Ectodermal cell (in vitro differentiated cells): ENCODE measurements around the gene ZNF236.

Experiments used
- H3K27ac ChIP-seq: 2 replicates; pipeline ENCODE4 v1.7.0; 2013; ENCODE audit warnings: mild to moderate bottlenecking, low read depth, low read length; ENCODE audit not compliant: insufficient read depth, poor library complexity, severe bottlenecking
- H3K27me3 ChIP-seq: 2 replicates; pipeline ENCODE4 v1.7.0; 2013; ENCODE audit warnings: mild to moderate bottlenecking, low read length; ENCODE audit not compliant: insufficient read depth, control insufficient read depth, poor library complexity, severe bottlenecking
- H3K36me3 ChIP-seq: one replicate; pipeline ENCODE4 v1.7.0; 2013; ENCODE audit warnings: low read length; ENCODE audit not compliant: control insufficient read depth, insufficient read depth
- H3K4me1 ChIP-seq: one replicate; pipeline ENCODE4 v1.7.0; 2013; ENCODE audit warnings: low read length; ENCODE audit not compliant: control insufficient read depth, insufficient read depth
- H3K4me3 ChIP-seq: 2 replicates; pipeline ENCODE4 v1.7.0; 2013; ENCODE audit warnings: low read depth, low read length, control low read depth; ENCODE audit not compliant: insufficient read depth
- H3K9me3 ChIP-seq: 2 replicates; pipeline ENCODE4 v1.7.0; 2013; ENCODE audit warnings: mild to moderate bottlenecking, low read length, moderate library complexity; ENCODE audit not compliant: control insufficient read depth
- WGBS, 2 experiments: methylation state at CpG; one replicate each; pipeline ENCODE4 v1.1.7; 2013; ENCODE audit warnings: missing lambda C conversion rate in 2 of 2; 5-methylcytosine and 5-hydroxymethylcytosine counted together

ZNF236 gene

DNA sequence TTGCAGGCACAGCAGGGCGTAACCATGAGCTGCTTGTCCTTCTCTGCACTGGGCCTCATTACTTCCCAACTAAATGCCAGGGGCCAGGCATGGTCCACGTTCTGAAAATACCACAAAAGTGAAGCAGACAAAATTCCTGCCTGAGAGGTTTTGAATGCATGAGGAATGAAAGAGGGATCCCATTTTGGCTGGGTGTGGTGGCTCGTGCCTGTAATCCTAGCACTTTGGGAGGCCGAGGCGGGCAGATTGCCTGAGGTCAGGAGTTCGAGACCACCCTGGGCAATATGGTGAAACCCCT is 170.7 kb downstream of the ZNF236 start:
- WGBS, 2 experiments: 90 to 94% methylated on average over 6 of the region's 6 CpGs
- H3K27me3 ChIP-seq: no peaks in the 10 kb centered on the region
- no peak overlapping the region for H3K4me3 ChIP-seq
- no peaks in the 10 kb centered on the region for H3K36me3 ChIP-seq
- H3K9me3 ChIP-seq: no peaks in the 10 kb centered on the region
- H3K4me1 ChIP-seq: peaks cover 18% of the 10 kb centered on the region
- no peak overlapping the region for H3K27ac ChIP-seq

DNA sequence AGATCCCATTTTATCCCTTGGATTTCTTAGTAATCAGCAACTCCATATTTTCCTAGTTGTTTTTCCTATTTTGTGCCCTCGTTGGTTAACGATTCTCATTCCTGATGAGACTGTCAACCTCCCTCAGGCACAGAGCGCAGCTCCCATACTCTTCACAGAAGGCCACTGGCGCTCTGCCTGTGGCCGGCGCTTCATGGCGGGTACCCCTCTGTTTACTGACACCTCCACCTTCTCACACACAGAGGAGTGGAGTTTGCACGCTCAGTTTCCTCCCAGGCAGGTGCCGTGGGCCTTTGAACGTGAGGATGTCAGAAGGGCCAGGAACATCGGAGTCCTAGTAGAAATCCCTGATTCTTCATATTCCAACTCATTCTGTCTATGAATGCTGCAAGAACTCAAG is 171.2 kb downstream of the ZNF236 start:
- H3K27ac ChIP-seq: no peak overlapping the region
- no peaks in the 10 kb centered on the region for H3K9me3 ChIP-seq
- no peak overlapping the region for H3K4me3 ChIP-seq
- no peaks in the 10 kb centered on the region for H3K36me3 ChIP-seq
- peaks cover 18% of the 10 kb centered on the region for H3K4me1 ChIP-seq
- 96 to 97% methylated on average over 11 of the region's 11 CpGs for WGBS, 2 experiments
- H3K27me3 ChIP-seq: no peaks in the 10 kb centered on the region

DNA sequence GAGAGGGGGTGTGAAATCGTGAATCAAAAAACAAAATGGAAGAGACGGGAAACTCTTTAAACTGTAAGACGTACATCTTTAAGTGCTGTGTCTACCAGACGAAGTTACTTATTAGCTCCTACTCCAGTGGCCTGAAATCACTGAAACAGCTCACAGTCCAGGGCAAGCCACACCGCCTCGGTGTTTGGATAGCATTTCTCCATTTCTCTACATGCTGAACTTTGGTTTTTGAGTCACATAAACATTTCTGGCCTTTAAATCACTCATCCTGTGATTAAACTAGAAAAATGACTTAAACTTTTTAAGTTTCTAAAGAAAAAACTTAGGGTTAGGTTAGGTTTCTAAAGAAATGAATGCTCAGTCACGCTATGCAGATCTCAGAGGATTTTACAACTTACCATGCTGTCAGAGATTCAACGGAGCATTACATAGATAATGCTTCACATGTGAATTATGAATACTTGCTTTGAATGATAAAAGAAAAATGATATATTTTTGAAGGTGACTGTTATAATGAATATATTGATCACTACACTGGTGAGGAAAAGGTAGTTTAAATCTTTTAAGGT is 171.8 kb downstream of the ZNF236 start:
- Histone ChIP-seq H3K27ac (no peak overlapping the region), H3K9me3 (no peaks in the 10 kb centered on the region), H3K27me3 (no peaks in the 10 kb centered on the region), H3K36me3 (no peaks in the 10 kb centered on the region), H3K4me3 (no peak overlapping the region), H3K4me1 (peaks cover 18% of the 10 kb centered on the region)
- WGBS, 2 experiments: 89 to 94% methylated on average over 7 to 8 of the region's 8 CpGs

DNA sequence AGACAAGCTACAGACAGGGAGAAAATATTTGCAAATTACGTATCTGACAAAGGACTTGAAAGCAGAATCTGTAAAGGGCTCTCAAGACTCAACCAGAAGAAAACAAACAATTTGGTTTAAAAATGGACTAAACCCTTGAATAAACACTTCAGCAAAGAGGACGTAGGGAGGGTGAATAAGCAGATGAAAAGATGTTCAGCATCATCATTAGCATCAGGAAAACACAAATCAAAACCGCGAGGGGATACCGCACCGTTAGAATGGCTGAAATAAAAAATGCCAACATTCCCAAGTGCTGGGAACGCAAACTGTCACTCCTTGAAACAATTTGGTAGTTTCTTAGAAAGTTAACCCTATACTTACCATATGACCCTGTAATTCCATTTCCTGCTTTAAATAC is 173.5 kb downstream of the ZNF236 start:
- Histone ChIP-seq H3K36me3 (no peaks in the 10 kb centered on the region), H3K9me3 (no peaks in the 10 kb centered on the region), H3K4me1 (peaks cover 18% of the 10 kb centered on the region), H3K27me3 (no peaks in the 10 kb centered on the region), H3K27ac (no peak overlapping the region), H3K4me3 (no peak overlapping the region)
- 56 to 59% methylated on average over 7 of the region's 7 CpGs for WGBS, 2 experiments

DNA sequence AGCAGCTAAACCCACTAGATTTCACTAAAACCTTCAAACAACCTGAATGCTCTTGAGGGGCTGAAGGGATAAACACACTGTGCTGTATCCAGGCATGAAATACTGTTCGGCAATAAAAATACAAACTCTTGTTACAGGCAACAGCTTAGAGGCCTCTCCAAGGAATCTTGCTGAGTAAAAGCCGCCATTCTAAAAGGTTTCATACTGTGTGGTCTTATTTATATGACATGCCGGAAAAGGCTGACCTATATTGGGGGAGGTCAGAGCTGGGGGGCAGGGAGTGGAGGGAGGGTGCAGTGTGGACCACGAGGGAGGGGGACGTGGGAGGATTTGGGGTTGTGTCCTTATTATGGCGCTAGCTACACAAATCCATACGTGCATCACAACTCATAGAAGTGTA is 174.1 kb downstream of the ZNF236 start:
- WGBS, 2 experiments: 71 to 81% methylated on average over 4 to 6 of the region's 7 CpGs
- Histone ChIP-seq H3K4me3 (no peak overlapping the region), H3K9me3 (no peaks in the 10 kb centered on the region), H3K36me3 (no peaks in the 10 kb centered on the region), H3K4me1 (peaks cover 18% of the 10 kb centered on the region), H3K27me3 (no peaks in the 10 kb centered on the region), H3K27ac (no peak overlapping the region)

DNA sequence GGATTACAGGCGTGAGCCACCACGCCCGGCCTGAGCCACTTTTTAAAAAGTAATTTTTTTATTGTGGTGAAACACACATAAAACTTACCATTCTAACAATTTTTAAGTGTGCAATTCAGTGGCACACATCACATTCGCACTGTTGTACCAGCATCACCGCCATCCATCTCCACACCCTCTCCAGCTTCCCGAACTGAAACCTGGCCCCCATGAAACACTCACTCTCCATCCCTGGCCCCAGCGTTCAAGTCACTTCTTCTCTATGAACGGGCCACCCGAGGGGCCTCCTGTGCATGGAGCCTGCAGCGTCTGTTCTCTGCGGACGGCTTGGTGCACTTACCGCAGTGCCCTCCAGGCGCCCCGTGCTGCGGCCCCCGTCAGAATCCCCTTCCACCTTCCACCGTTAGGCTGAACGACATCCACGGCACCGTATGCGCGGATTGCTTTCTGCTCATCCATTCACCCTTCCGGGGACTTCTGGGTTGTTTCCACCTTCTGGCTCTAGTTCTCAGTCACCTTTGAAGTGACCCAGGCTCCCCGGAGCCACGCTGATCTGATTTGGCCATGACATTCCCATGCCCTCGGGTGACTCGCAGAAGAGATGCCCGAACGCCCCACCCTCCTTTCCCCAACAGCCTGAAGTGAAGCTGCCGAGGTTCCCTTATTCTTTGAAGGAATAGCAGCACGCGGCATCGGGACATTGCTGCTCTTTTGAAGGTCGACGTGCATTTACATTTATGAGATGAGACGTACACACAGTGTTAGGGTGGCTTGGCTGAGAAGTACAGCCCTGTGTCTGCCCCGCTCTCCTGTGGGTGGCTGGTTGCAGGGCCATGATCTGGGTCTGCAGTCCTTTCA is 175.8 kb downstream of the ZNF236 start:
- no peak overlapping the region for H3K4me3 ChIP-seq
- no peaks in the 10 kb centered on the region for H3K36me3 ChIP-seq
- no peak overlapping the region for H3K27ac ChIP-seq
- no peaks in the 10 kb centered on the region for H3K9me3 ChIP-seq
- 91% methylated on average over 35 to 38 of the region's 38 CpGs for WGBS, 2 experiments
- peaks cover 12% of the 10 kb centered on the region for H3K4me1 ChIP-seq
- H3K27me3 ChIP-seq: no peaks in the 10 kb centered on the region

DNA sequence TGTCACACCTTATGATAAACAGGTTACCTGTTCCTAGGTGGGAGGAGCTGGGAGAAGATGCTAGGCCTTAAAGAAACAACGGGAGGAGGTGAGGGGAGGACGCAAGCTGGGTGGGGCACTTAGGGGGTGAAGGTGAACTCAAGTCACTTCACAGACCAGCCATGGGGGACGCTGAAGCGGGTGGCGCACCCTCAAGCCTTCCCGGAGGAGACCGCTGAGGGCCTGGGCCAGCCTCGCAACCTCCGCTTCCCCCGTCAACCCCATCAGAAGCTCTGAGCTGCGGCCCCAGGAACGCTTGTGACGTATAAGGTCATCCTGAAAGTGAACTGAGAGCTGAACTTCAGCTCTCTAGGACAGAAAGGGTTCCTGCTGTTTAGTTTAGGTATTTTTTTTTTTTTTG is 176.7 kb downstream of the ZNF236 start:
- no peaks in the 10 kb centered on the region for H3K27me3 ChIP-seq
- no peak overlapping the region for H3K27ac ChIP-seq
- H3K36me3 ChIP-seq: no peaks in the 10 kb centered on the region
- no peak overlapping the region for H3K4me3 ChIP-seq
- 88% methylated on average over 13 of the region's 13 CpGs for WGBS, 2 experiments
- H3K9me3 ChIP-seq: no peaks in the 10 kb centered on the region
- H3K4me1 ChIP-seq: peaks cover 12% of the 10 kb centered on the region

DNA sequence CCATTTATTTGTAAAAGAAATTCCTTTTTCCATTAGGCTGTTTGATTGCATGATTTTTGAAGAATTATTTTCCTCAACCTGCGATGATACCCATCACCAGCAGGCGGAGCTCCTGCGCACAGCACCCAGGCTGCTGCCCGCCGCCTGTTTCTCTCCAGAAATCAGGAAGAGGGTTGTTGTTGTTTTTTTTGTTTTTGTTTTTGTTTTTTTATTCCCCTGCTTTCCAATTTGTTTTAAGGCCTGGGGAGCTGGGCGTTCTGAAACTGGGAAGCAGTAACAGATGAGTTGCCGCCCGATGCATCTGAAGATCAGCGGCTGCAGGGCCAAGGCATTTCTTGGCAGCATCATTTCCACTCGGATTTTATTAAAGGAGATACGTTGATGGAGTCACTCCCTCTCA is 178.2 kb downstream of the ZNF236 start:
- 46% methylated on average over 11 of the region's 11 CpGs for WGBS, 2 experiments
- Histone ChIP-seq H3K36me3 (no peaks in the 10 kb centered on the region), H3K27ac (no peak overlapping the region), H3K4me1 (peaks cover 12% of the 10 kb centered on the region), H3K9me3 (no peaks in the 10 kb centered on the region), H3K4me3 (no peak overlapping the region), H3K27me3 (no peaks in the 10 kb centered on the region)

DNA sequence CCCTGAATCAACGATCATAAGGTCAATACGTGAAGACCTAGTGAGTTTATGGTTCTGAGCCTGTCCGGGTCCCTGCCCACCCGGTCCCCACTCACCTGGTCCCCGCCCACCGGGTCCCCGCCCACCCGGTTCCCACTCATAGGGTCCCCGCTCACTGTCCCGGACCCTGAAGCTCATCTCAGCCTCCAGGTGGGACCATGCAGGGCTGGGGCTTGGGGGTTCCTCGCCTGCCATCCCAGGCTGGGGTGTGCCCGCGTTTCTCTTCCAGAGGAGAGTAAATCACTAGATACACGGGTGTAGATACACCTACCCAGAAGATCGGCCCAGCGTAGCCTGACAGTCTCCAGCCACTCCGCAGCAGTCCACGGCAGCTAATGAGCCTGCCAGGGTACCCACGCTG is 178.7 kb downstream of the ZNF236 start:
- H3K27me3 ChIP-seq: no peaks in the 10 kb centered on the region
- H3K36me3 ChIP-seq: no peaks in the 10 kb centered on the region
- H3K27ac ChIP-seq: no peak overlapping the region
- peaks cover 12% of the 10 kb centered on the region for H3K4me1 ChIP-seq
- no peak overlapping the region for H3K4me3 ChIP-seq
- WGBS, 2 experiments: 89 to 92% methylated on average over 19 of the region's 19 CpGs
- no peaks in the 10 kb centered on the region for H3K9me3 ChIP-seq

DNA sequence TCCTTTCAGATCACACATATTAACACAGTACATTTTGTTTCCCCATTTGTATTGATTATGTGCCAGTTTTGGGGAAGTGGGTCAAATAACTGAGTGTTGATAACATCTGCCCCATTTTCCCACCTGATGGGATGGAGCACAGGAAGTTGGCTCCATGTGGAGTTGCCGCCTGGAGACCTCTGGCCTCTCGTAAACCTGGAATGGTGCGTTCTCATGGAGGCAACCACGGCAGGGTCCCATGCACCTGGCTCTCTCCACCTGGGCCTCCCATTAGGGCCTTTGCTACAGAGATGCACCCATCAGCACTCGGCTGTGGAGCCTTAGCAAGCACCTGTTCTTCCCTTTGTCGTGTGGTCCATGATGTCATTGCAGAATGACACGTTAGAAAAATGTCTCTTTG is 179.6 kb downstream of the ZNF236 start:
- Histone ChIP-seq H3K27ac (no peak overlapping the region), H3K4me3 (no peak overlapping the region), H3K4me1 (peaks cover 5% of the 10 kb centered on the region), H3K27me3 (no peaks in the 10 kb centered on the region), H3K36me3 (no peaks in the 10 kb centered on the region), H3K9me3 (no peaks in the 10 kb centered on the region)
- WGBS, 2 experiments: 95 to 96% methylated on average over 7 of the region's 7 CpGs
